ENCODE results near the gene CLVS2.

DNA sequence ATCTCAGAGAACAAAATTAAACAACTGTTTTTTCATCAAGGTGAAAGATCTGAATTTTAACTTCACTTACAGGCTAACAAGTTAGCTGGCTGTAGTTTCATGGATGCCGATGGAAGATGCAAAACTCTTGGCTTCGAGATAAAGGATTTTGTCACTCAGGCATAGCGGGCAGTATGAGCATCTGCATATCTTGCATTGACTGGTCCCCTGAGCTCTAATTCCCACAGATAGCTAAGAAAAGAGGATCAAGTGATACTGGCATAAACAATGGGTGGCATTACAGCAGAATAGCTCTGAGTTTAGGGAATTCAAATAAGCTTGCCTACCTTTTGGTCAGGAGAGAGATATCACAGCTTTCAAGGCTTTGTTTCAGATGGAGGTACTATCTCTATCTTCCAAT, 1.8 kb upstream of the CLVS2 start:
- TF ChIP-seq FOXM1 (IDR thresholded peaks at IDR 0.05; ENCODE audit: borderline replicate concordance, low read depth) (no peak), REST (IDR thresholded peaks at IDR 0.05; ENCODE audit: low read depth) (no peak), TCF12 (IDR thresholded peaks at IDR 0.05; ENCODE audit: low read depth) (no peak), RAD21 (IDR thresholded peaks at IDR 0.05; ENCODE audit: low read depth) (no peak), EP300 (IDR thresholded peaks at IDR 0.05; ENCODE audit: borderline replicate concordance) (no peak), EGR1 (IDR thresholded peaks at IDR 0.05) (no peak), CEBPB (IDR thresholded peaks at IDR 0.05) (no peak), USF1 (IDR thresholded peaks at IDR 0.05) (no peak), NFIC (IDR thresholded peaks at IDR 0.05) (no peak), TAF1 (IDR thresholded peaks at IDR 0.05; ENCODE audit: low read depth) (no peak), YY1 (IDR thresholded peaks at IDR 0.05; ENCODE audit: low read depth) (no peak), TEAD4 (IDR thresholded peaks at IDR 0.05) (no peak)
- TF ChIP-seq, protein P1, sequence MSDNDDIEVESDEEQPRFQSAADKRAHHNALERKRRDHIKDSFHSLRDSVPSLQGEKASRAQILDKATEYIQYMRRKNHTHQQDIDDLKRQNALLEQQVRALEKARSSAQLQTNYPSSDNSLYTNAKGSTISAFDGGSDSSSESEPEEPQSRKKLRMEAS (IDR thresholded peaks at IDR 0.05) = no peak

Measured in Ishikawa (cell line).